BJ (cell line): ENCODE results near the gene ZNF598. TPM values are rescaled to one million over a fixed set of nuclear protein-coding genes. Genes with fewer than 3 reads are reported as not detected.
"Not testable (repeated sequence)": the region's sequence is repeated elsewhere in the genome, so short reads cannot be mapped to it uniquely, and the experiment has no call there.

Experiments
- CTCF ChIA-PET: fragments of 350-600 bp; formaldehyde crosslinking; extraction: SDS; loops from one replicate; lab custom pipeline; 2021; ENCODE audit warnings: antibody characterized with exemption, inconsistent platforms; lab: Yijun Ruan, JAX
- POLR2A ChIA-PET: fragments of 300-600 bp; sonication (Branson Sonifier 250); formaldehyde crosslinking; extraction: SDS; loops from one replicate; lab custom pipeline; 2021; ENCODE audit warnings: antibody characterized with exemption; lab: Charles Lee
- DNase-seq: peaks from one replicate; pipeline ENCODE4 v3.0.0-alpha.2; 2011; ENCODE audit warnings: low read depth
- H3K27me3 ChIP-seq: 2 replicates; pipeline ENCODE4 v1.6.0; 2011; ENCODE audit warnings: low read length; ENCODE audit not compliant: control insufficient read depth, insufficient read depth
- H3K36me3 ChIP-seq: 2 replicates; pipeline ENCODE4 v1.5.1; 2011; ENCODE audit warnings: low read length; ENCODE audit not compliant: control insufficient read depth, insufficient read depth
- H3K4me3 ChIP-seq: 2 replicates; pipeline ENCODE4 v1.5.1; 2011; ENCODE audit warnings: low read depth, mild to moderate bottlenecking, control low read depth, low read length
- CTCF ChIP-seq: IDR thresholded peaks from 2 replicates; pipeline ENCODE4 v1.5.1; 2011; ENCODE audit warnings: low read depth, mild to moderate bottlenecking, control low read depth, inconsistent platforms, low read length, moderate library complexity; ENCODE audit not compliant: insufficient read depth
- polyA plus RNA-seq: library from polyadenylated mRNA; depleted of rRNA; stranded (reverse); fragments of >200 nt; gene quantifications from 2 replicates; pipeline ENCODE4 v1.2.3, GENCODE V29; 2011

Gene ZNF598
- polyA plus RNA-seq, 1 experiment: 23.0 TPM

- no peaks in the 10 kb centered on the region; the same call in 1 of the 2 replicates for H3K27me3 ChIP-seq
- ChIA-PET CTCF (interaction anchor here (0.9 to 1.5 kb wide), 3 partner anchors 9 to 193 kb away, joined by 3 to 6 read pairs (median 3); no protein-coding TSS in a partner anchor), POLR2A (no interaction called here)
Observed at GRCh38 chr16:1959269-1960039, 50.2 kb downstream of the ZNF598 start, which contains the start of gene NDUFB10. TSS of gene NDUFB10 (plus strand) at chr16:1959538. CDS start at chr16:1959625, 87 bp downstream.

GRCh38 chr16:1958715-1959268 lies 50.8 kb downstream of the ZNF598 start:
- CTCF ChIA-PET: interaction anchor here (0.9 to 1.5 kb wide), 3 partner anchors 8 to 194 kb away, joined by 3 to 6 read pairs (median 3); no protein-coding TSS in a partner anchor

More at GRCh38 chr16:1959269-1960039, 50.2 kb downstream of the ZNF598 start, which contains the start of gene NDUFB10:
- Histone ChIP-seq H3K36me3 (peaks cover 17% of the 10 kb centered on the region), H3K4me3 (peak within 1 kb of the TSS; percentile 94)
- DNase-seq: peak; percentile 30
- peak; percentile 48 for TF ChIP-seq CTCF

GRCh38 chr16:1958143-1958491 lies 51.5 kb downstream of the ZNF598 start:
- H3K27me3 ChIP-seq, POLR2A ChIA-PET, H3K4me3 ChIP-seq, DNase-seq: not testable (repeated sequence)
- H3K36me3 ChIP-seq: peaks cover 14% of the 10 kb centered on the region
- CTCF ChIA-PET: interaction anchor here (0.9 kb wide), 1 partner anchor 7 kb away, joined by 3 read pairs; no protein-coding TSS in a partner anchor

More at GRCh38 chr16:1958715-1959268, 50.8 kb downstream of the ZNF598 start:
- Histone ChIP-seq H3K27me3 (no peaks in the 10 kb centered on the region; the same call in 1 of the 2 replicates), H3K4me3 (peak overlapping the region; percentile 19; the same call in 1 of the 2 replicates), H3K36me3 (peaks cover 17% of the 10 kb centered on the region)
- no peak for TF ChIP-seq CTCF
- no peak for DNase-seq
- POLR2A ChIA-PET: no interaction called here

- POLR2A ChIA-PET, CTCF ChIA-PET, DNase-seq, H3K4me3 ChIP-seq, H3K27me3 ChIP-seq: not testable (repeated sequence)
- peaks cover 12% of the 10 kb centered on the region for H3K36me3 ChIP-seq
Observed at GRCh38 chr16:1957434-1958142, 52.0 kb downstream of the ZNF598 start.

GRCh38 chr16:1953734-1954133 lies 55.9 kb downstream of the ZNF598 start:
- no peak for TF ChIP-seq CTCF
- Histone ChIP-seq H3K36me3 (no peaks in the 10 kb centered on the region), H3K27me3 (no peaks in the 10 kb centered on the region), H3K4me3 (no peak overlapping the region)
- no peak for DNase-seq
- ChIA-PET CTCF (interaction anchor here (1.6 kb wide), 1 partner anchor 11 kb away, joined by 7 read pairs; the partner anchor contains the start of gene RPS2), POLR2A (no interaction called here)
